HCT116 (cell line): ENCODE measurements around the gene FBXO22. TPM values are rescaled to one million over a fixed set of nuclear protein-coding genes. Genes with fewer than 3 reads are reported as not detected.

Experiments
- ATAC-seq: fragments of 200-7000 bp; cut with Tn5 transposase; 2 replicates; pipeline ENCODE4 v1.9.1; 2020; ENCODE audit warnings: mild to moderate bottlenecking, moderate library complexity
- BruUV-seq: library from RNA; stranded (reverse); fragments of 400-500 nt; replicated peaks from 2 replicates; lab custom pipeline; 2021; lab: Mats Ljungman, UMichigan
- CTCF ChIA-PET: fragments of 300-600 bp; sonication (Branson Sonifier 250); formaldehyde crosslinking; loops from one replicate; lab custom pipeline; 2021; ENCODE audit warnings: antibody characterized with exemption; lab: Charles Lee
- POLR2A ChIA-PET: fragments of 300-600, 350-600 bp; sonication (Branson Sonifier 250); formaldehyde crosslinking; loops from one replicate; lab custom pipeline; 2021; ENCODE audit warnings: antibody characterized with exemption; lab: Charles Lee
- RAD21 ChIA-PET, 2 experiments: fragments of 300-600 bp; sonication (Branson Sonifier 250); formaldehyde crosslinking; loops; one replicate each; lab custom pipeline; 2023; ENCODE audit warnings: low total read pairs in 2 of 2; ENCODE audit not compliant: uncharacterized antibody in 2 of 2, unreplicated experiment in 2 of 2, low non-redundant PET in 1 of 2; lab: Charles Lee
- DNase-seq: peaks from one replicate; pipeline ENCODE4 v3.0.0-alpha.2; 2010; ENCODE audit warnings: low read depth, low spot score
- H2AFZ ChIP-seq: fragments of 200-600 bp; shearing (Covaris generic), sonication (generic); 2 replicates; pipeline ENCODE4 v1.6.1; 2017; ENCODE audit warnings: low read depth, mixed run types, mixed read lengths, antibody characterized with exemption, low read length; ENCODE audit not compliant: poor library complexity, severe bottlenecking
- H3K27ac ChIP-seq: 2 replicates; pipeline ENCODE4 v1.5.1; 2012; ENCODE audit warnings: low read depth, low read length
- H3K27me3 ChIP-seq: fragments of 200-600 bp; sonication (generic); 2 replicates; pipeline ENCODE4 v1.6.1; 2016; ENCODE audit warnings: mixed run types, low read length, mixed read lengths; ENCODE audit not compliant: insufficient read depth
- H3K36me3 ChIP-seq, 2 experiments: fragments of 200-500 bp in 1 of 2; fragments of 200-600 bp in 1 of 2; sonication (Bioruptor generic) in 1 of 2; sonication (generic) in 1 of 2; 2 replicates each; pipeline versions ENCODE4 v1.5.1 to v1.6.1; 2014 to 2016; ENCODE audit warnings: low read length in 2 of 2, inconsistent platforms in 1 of 2, mixed read lengths in 1 of 2, mixed run types in 1 of 2; ENCODE audit not compliant: insufficient read depth in 2 of 2, control insufficient read depth in 1 of 2
- H3K4me1 ChIP-seq, 2 experiments: fragments of 200-600 bp in 1 of 2; sonication (generic) in 1 of 2; 2 replicates each; pipeline versions ENCODE4 v1.5.1 to v1.6.1; 2012 to 2017; ENCODE audit warnings: low read length in 2 of 2, inconsistent platforms in 1 of 2, mild to moderate bottlenecking in 1 of 2, mixed read lengths in 1 of 2, mixed run types in 1 of 2, moderate library complexity in 1 of 2; ENCODE audit not compliant: insufficient read depth in 2 of 2, control insufficient read depth in 1 of 2
- H3K4me2 ChIP-seq: fragments of 200-600 bp; sonication (generic); 2 replicates; pipeline ENCODE4 v1.6.1; 2017; ENCODE audit warnings: mixed run types, low read length, mixed read lengths
- H3K4me3 ChIP-seq, 2 experiments: fragments of 200-600 bp in 1 of 2; sonication (generic) in 1 of 2; replicated peaks in 1 of 2; 2 replicates each; pipeline ENCODE4 v1.5.1; 2011 to 2016; ENCODE audit warnings: low read length in 2 of 2, control low read depth in 1 of 2, low read depth in 1 of 2, mild to moderate bottlenecking in 1 of 2, mixed read lengths in 1 of 2, mixed run types in 1 of 2
- H3K79me2 ChIP-seq: fragments of 200-600 bp; sonication (generic); 2 replicates; pipeline ENCODE4 v1.6.1; 2017; ENCODE audit warnings: mild to moderate bottlenecking, mixed run types, low read length, moderate library complexity, mixed read lengths; ENCODE audit not compliant: insufficient read depth
- H3K9ac ChIP-seq: fragments of 200-600 bp; sonication (generic); 2 replicates; pipeline ENCODE4 v1.6.1; 2016; ENCODE audit warnings: low read length, mixed read lengths
- H3K9me2 ChIP-seq: fragments of 200-600 bp; sonication (generic), shearing (Covaris generic); 2 replicates; pipeline ENCODE4 v1.6.1; 2017; ENCODE audit warnings: mixed run types, mild to moderate bottlenecking, moderate library complexity; ENCODE audit not compliant: insufficient read depth
- H3K9me3 ChIP-seq, 2 experiments: fragments of 200-500 bp in 1 of 2; fragments of 200-600 bp in 1 of 2; sonication (Bioruptor generic) in 1 of 2; sonication (generic) in 1 of 2; 2 replicates each; pipeline ENCODE4 v1.6.1; 2014 to 2017; ENCODE audit warnings: low read length in 2 of 2, mixed read lengths in 2 of 2, inconsistent platforms in 1 of 2, low read depth in 1 of 2, mild to moderate bottlenecking in 1 of 2, mixed run types in 1 of 2, moderate library complexity in 1 of 2; ENCODE audit not compliant: control insufficient read depth in 1 of 2, insufficient read depth in 1 of 2
- H4K20me1 ChIP-seq: fragments of 200-600 bp; sonication (generic), shearing (Covaris generic); 2 replicates; pipeline ENCODE4 v1.6.1; 2017; ENCODE audit warnings: mixed run types, mild to moderate bottlenecking, moderate library complexity; ENCODE audit not compliant: insufficient read depth
- RAD21 ChIP-seq: IDR thresholded peaks from 2 replicates; pipeline ENCODE4 v1.6.1; 2012; ENCODE audit warnings: low read depth, mild to moderate bottlenecking
- SRF ChIP-seq: IDR thresholded peaks from 2 replicates; pipeline ENCODE4 v1.6.1; 2012; ENCODE audit warnings: low read depth
- ZBTB33 ChIP-seq: IDR thresholded peaks from 2 replicates; pipeline ENCODE4 v1.6.1; 2011; ENCODE audit warnings: mild to moderate bottlenecking, low read length, moderate library complexity; ENCODE audit not compliant: insufficient replicate concordance; ENCODE audit errors: extremely low read depth
- intact Hi-C: fragments of 100-400 bp; cut with micrococcal nuclease; formaldehyde crosslinking; loops from 2 replicates; pipeline ENCODE4 v1.10.0; 2022
- total RNA-seq: library from RNA; stranded (reverse); gene quantifications from one replicate; pipeline ENCODE4 v1.2.1, GENCODE V29; 2021; ENCODE audit not compliant: unreplicated experiment
- TF ChIP-seq, protein P1 (sequence below): IDR thresholded peaks from 2 replicates; pipeline ENCODE4 v1.6.1; 2012; ENCODE audit warnings: low read depth
- TF ChIP-seq, protein P2 (sequence below), 3 experiments: fragments of 200-600 bp in 1 of 3; sonication (generic) in 1 of 3; IDR thresholded peaks in 2 of 3; conservative IDR thresholded peaks in 1 of 3; 2 replicates each; pipeline ENCODE4 v1.5.1; 2012 to 2017; ENCODE audit warnings: low read depth in 2 of 3, low read length in 2 of 3, antibody characterized with exemption in 1 of 3, borderline replicate concordance in 1 of 3, control low read depth in 1 of 3, mild to moderate bottlenecking in 1 of 3, mixed read lengths in 1 of 3, mixed run types in 1 of 3, moderate library complexity in 1 of 3; ENCODE audit not compliant: insufficient read depth in 1 of 3
- TF ChIP-seq, protein P3 (sequence below): IDR thresholded peaks from 2 replicates; pipeline ENCODE4 v1.6.1; 2012
- TF ChIP-seq, protein P4 (sequence below): IDR thresholded peaks from 2 replicates; pipeline ENCODE4 v1.6.1; 2012

Gene FBXO22
- total RNA-seq, 1 experiment from 2014 or later: 60.3 TPM

- no peaks in the 10 kb centered on the region for H3K4me1 ChIP-seq
- no peaks in the 10 kb centered on the region for H3K36me3 ChIP-seq
- ChIA-PET RAD21 (no interaction called here), POLR2A (no interaction called here), CTCF (no interaction called here)
- DNase-seq: no peak
- H3K9ac ChIP-seq: no peak overlapping the region
- no peak for TF ChIP-seq ZBTB33
- TF ChIP-seq, protein P1, sequence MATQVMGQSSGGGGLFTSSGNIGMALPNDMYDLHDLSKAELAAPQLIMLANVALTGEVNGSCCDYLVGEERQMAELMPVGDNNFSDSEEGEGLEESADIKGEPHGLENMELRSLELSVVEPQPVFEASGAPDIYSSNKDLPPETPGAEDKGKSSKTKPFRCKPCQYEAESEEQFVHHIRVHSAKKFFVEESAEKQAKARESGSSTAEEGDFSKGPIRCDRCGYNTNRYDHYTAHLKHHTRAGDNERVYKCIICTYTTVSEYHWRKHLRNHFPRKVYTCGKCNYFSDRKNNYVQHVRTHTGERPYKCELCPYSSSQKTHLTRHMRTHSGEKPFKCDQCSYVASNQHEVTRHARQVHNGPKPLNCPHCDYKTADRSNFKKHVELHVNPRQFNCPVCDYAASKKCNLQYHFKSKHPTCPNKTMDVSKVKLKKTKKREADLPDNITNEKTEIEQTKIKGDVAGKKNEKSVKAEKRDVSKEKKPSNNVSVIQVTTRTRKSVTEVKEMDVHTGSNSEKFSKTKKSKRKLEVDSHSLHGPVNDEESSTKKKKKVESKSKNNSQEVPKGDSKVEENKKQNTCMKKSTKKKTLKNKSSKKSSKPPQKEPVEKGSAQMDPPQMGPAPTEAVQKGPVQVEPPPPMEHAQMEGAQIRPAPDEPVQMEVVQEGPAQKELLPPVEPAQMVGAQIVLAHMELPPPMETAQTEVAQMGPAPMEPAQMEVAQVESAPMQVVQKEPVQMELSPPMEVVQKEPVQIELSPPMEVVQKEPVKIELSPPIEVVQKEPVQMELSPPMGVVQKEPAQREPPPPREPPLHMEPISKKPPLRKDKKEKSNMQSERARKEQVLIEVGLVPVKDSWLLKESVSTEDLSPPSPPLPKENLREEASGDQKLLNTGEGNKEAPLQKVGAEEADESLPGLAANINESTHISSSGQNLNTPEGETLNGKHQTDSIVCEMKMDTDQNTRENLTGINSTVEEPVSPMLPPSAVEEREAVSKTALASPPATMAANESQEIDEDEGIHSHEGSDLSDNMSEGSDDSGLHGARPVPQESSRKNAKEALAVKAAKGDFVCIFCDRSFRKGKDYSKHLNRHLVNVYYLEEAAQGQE: no peak
- TF ChIP-seq, protein P2, sequence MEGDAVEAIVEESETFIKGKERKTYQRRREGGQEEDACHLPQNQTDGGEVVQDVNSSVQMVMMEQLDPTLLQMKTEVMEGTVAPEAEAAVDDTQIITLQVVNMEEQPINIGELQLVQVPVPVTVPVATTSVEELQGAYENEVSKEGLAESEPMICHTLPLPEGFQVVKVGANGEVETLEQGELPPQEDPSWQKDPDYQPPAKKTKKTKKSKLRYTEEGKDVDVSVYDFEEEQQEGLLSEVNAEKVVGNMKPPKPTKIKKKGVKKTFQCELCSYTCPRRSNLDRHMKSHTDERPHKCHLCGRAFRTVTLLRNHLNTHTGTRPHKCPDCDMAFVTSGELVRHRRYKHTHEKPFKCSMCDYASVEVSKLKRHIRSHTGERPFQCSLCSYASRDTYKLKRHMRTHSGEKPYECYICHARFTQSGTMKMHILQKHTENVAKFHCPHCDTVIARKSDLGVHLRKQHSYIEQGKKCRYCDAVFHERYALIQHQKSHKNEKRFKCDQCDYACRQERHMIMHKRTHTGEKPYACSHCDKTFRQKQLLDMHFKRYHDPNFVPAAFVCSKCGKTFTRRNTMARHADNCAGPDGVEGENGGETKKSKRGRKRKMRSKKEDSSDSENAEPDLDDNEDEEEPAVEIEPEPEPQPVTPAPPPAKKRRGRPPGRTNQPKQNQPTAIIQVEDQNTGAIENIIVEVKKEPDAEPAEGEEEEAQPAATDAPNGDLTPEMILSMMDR (IDR thresholded peaks at IDR 0.05 in 2 of 3, conservative IDR thresholded peaks at IDR 0.05 in 1 of 3; ENCODE audit: borderline replicate concordance in 1 of 3, insufficient read depth in 1 of 3, low read depth in 2 of 3, low read length in 2 of 3): no peak
- TF ChIP-seq SRF: no peak
- TF ChIP-seq, protein P3, sequence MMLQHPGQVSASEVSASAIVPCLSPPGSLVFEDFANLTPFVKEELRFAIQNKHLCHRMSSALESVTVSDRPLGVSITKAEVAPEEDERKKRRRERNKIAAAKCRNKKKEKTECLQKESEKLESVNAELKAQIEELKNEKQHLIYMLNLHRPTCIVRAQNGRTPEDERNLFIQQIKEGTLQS: no peak
- TF ChIP-seq RAD21: no peak
- TF ChIP-seq, protein P4, sequence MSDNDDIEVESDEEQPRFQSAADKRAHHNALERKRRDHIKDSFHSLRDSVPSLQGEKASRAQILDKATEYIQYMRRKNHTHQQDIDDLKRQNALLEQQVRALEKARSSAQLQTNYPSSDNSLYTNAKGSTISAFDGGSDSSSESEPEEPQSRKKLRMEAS: no peak
- no peaks in the 10 kb centered on the region for H3K9me2 ChIP-seq
- no peak overlapping the region for H3K27ac ChIP-seq
- no peaks in the 10 kb centered on the region for H3K27me3 ChIP-seq
- H4K20me1 ChIP-seq: no peaks in the 10 kb centered on the region
- H2AFZ ChIP-seq: no peak overlapping the region
- H3K4me3 ChIP-seq: no peak overlapping the region
- H3K79me2 ChIP-seq: no peaks in the 10 kb centered on the region
- ATAC-seq: no peak
- H3K9me3 ChIP-seq: no peaks in the 10 kb centered on the region
- intact Hi-C loops: no loop called here
- no TSS peak for BruUV-seq
- H3K4me2 ChIP-seq: no peak overlapping the region
These were observed 45.2 kb downstream of the FBXO22 start for GRCh38 chr15:75948761-75949296.
